ENCODE results near the gene SLC29A4. TPM values are rescaled to one million over a fixed set of nuclear protein-coding genes. Genes with fewer than 3 reads are reported as not detected.
"Not testable (repeated sequence)": the region's sequence is repeated elsewhere in the genome, so short reads cannot be mapped to it uniquely, and the experiment has no call there.

Gene SLC29A4
- total RNA-seq, 1 donor from 2014 or later, result 39.0 TPM

GRCh38 chr7:5274985-5275431 is 7.7 kb upstream of the SLC29A4 start:
- not testable (repeated sequence) for DNase-seq (ENCODE audit: low read depth)

DNA sequence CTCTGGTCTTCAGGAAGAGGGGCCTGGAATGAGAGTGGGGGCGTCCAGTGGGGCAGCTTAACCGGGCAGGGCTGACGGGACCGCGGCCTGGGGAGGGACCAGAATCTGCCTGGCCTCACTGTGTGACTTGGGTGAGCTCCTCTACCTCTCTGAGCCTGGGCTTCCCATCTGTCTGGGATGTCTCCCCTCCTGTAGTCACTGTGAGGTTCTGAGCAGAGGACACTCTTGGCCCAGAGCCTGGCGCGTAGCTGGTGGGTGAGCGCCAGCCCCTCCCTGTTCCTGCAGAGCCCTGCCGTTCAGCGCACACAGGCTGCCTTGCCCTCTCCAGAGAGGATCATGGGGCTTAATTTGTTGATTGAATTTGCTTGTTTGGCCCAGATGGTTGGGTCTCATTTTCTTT is 7.2 kb upstream of the SLC29A4 start:
- DNase-seq (ENCODE audit: low read depth), result not testable (repeated sequence)

GRCh38 chr7:5276123-5276522 is 6.6 kb upstream of the SLC29A4 start:
- DNase-seq (ENCODE audit: low read depth), result not testable (repeated sequence)

DNA sequence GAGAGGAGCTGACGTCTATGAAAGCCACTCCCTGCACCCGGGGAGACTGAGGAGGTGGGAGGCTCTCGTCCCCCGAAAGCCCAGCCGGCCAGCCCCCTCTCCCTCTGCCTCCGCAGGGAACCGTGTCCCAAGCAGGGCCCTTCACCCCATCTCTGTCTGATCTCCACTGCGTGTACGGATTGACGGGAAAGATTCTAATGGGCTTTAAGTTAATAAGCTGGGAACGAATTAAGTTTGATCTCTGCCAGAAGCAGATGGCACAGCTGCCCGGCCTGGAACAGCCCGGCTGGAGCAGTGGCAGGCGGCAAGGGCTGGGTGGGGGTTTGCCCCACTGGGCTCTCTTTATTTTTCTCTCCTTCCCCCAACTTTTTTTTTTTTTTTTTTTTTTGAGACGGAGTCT is 6.1 kb upstream of the SLC29A4 start:
- no peak for DNase-seq (ENCODE audit: low read depth)

DNA sequence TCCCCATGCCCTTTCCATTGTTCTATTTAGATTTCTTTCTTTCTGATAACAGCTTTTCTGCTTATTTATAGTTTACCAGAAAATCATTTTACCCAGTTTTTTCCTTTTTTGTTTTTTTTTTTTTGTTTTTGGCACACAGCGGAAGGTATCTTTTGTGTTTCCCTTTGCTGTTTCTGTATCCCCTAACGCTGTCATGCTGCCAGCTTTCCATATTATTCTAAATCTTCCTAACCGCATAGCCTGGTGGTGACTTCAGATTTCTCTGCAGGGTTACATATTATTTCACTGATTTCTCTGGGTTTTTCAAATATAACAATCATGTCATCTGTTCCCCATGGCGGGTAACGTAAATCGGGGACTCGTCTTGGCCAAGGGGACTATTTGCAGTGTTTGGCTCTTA is 4.0 kb upstream of the SLC29A4 start:
- no peak for DNase-seq (ENCODE audit: low read depth)

DNA sequence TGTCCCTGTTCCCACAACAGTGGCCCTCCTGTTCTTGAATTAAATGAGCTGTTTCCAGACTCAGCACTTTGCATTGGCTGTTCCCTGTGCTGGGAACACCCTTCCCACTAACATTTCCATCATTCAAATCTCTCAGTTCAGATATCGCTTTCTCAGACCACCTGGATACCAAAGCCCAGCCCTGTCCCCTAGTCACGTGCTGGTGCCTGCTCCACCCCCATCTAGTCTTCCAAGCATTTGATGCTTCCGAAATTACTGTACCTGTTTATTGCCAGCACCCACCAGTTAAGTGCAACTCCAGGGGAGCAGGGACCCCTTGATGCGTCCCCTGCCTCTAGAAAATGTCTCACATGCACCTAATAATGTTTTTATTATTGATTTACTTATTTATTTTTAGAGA is 3.0 kb upstream of the SLC29A4 start:
- DNase-seq (ENCODE audit: low read depth), result no peak

DNA sequence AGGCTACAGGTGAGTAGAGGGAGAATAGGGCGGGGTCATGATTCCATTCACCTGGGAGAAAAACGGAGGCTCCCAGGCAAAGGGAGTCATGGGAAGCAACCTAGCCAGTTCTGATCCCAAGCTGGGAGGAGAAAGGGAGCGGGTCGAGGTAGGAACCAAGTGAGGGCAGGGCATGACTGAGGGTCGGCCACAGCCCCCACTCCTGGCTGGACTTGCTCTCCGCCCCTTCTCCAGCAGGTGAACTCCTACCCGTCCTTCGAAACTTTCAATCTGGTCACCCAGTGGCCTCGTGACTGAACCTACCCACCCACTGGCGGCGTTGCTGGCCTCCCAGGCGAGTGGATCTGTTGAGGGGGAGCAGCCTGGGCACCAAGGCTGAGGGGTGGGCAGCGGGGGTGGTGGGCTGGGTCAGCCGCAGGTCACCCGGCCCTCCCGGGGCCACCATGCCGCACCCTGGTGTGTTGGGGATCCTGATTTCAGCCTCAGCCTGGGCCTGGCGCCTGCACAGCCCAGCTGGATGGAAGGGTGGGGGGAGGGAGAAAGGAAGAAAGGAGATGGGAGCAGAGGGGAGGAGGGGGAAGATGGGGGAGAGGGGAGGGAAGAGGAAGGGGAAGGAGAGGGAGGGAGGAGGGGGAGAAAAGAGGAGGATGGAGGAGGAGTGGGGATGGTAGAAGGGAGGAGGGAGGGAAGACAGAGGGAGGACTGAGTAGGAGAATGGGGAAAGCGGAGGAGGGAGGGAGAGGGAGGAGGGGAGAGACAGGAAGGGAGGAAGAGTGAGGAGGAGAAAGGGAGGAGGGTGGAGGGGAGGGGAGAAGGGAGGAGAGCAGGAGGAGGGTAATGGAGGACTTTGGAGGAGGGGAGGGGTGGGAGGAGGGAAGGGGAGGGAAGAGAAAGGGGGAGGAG is 894 bp upstream of the SLC29A4 start:
- not testable (repeated sequence) for DNase-seq (ENCODE audit: low read depth)

DNA sequence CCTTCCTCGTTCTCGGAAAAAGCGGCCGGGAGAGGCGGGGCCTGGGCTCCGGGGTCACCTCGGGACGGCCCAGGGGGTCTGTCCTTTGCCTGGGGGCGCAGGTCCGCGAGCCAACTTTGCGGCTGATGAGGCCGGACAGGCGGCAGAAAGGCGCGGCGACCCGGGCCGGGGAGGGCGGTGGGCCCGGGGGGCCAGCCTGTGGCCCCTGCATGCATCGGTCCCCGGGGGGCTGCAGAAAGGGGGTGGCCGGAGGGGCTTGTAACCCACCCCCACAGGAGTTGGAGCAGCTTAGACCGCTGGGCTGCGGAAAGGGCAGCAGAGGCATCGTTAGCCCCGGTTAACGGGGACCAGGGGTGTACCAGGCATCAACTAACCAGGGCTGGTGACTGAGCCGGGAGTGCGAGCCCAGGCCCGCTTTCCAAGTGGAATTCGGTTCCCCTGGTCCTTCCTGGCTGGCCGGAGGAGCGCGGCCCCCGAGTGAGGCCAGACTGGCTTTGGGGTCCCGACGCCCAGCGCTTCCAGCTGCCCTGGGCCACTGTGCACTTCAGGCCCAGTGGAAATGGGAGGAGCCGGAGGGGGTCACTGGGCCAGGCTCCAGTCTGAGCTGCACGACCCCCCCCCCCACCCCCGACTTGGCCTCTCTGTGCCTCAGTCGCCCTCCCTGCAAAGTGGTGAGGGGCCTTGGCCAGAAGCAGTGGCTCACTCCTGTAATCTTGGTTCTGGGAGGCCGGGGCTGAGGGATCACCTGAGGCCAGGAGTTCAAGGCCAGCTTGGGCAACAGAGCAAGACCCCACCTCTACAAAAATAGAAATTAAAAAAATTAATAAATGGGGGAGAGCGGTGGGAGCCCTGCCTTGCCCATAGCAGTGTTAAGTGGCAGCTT is 919 bp downstream of the SLC29A4 start:
- DNase-seq (ENCODE audit: low read depth), result no peak

GRCh38 chr7:5284304-5285281 is 1.9 kb downstream of the SLC29A4 start:
- DNase-seq (ENCODE audit: low read depth), result peak; percentile 42

DNA sequence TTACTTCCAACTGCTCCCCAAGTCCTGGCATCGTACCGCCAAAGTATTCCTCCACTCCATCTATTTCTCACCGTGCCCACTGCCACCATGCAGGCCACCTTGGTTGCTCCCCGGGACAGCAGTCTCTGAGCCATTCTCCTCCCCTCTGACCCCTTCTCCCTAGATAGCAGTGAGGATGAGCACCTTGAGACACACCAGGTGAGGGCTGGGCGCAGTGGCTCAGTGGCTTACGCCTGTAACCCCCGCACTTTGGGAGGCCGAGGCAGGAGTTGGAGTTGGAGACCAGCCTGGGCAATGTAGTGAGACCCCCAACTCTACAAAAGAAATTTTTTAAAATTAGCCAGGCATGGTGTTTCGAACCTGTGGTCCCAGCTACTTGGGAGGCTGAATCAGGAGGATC is 4.2 kb downstream of the SLC29A4 start:
- DNase-seq (ENCODE audit: low read depth), result no peak

- not testable (repeated sequence) for DNase-seq (ENCODE audit: low read depth)
Measured at GRCh38 chr7:5287373-5287772, 4.6 kb downstream of the SLC29A4 start.

DNA sequence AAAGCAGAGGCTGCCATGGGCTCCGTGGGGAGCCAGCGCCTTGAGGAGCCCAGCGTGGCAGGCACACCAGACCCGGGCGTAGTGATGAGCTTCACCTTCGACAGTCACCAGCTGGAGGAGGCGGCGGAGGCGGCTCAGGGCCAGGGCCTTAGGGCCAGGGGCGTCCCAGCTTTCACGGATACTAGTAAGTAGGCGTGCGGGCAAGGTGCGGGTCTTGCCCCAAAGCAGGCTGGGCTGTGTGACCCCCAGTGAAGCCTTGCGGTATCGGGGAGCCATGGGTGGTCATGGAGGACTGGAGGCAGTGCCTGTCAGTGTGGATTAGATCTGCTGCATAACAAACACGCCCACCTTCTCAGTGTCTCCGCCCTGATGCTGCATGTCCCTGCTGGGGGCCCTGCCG is 5.1 kb downstream of the SLC29A4 start:
- no peak for DNase-seq (ENCODE audit: low read depth)

DNA sequence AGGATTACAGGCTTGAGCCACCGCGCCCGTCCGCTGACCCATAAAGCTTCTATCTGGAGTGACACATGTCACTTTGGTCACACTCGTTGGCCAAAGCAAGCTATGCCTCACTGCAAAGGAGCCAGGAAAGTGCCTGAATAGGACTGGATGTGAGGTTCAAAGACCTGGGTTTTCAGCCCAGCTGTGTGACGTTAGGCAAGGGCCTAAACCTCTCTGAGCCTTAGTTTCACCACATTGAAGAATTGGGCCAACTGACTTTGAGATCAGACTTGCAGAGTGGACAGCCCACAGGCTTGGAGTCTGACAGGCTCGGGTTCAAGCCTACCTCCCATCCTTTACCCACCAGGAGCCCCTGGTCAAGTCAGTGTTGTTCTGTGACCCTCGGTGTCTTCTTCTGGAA is 5.8 kb downstream of the SLC29A4 start:
- not testable (repeated sequence) for DNase-seq (ENCODE audit: low read depth)

DNA sequence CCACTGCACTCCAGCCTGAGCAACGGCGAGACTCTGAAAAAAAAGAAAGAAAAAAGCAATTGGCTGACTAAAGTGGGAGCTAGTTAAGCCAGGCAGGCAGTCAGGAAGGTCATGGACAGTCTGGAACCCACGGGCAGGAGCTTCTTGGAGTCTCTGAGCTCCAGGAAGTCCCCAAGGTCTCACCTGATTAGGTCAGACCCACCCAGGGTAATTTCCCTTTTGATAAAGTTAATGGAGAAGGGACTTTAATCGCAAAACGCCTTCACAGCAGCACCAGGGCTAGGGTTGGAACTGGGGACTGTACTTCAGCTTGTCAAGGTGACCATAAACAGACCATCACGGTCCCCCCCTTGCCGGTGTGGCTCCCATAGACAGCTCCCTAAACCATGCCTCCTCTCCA is 6.6 kb downstream of the SLC29A4 start:
- DNase-seq (ENCODE audit: low read depth), result no peak

DNA sequence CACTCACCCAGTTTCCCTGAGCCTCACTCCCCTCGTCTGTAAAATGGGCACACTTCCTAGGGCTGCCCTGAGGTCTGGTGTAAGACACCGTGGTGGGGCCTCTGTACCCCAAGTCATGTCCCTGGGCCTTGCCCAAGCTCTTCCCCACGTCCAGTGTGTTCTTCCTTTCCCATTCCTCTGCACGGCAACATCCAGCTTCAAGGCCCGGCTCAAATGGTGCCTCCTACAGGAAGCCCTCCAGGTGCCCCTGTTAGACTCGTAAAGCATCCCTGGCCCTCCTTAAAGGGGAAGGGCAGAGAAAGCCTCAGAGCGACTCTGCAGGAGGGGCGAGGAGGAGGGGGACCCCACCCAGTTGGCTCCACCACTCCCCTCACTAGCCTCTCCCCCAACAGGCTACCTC is 8.6 kb downstream of the SLC29A4 start:
- DNase-seq (ENCODE audit: low read depth), result no peak

DNA sequence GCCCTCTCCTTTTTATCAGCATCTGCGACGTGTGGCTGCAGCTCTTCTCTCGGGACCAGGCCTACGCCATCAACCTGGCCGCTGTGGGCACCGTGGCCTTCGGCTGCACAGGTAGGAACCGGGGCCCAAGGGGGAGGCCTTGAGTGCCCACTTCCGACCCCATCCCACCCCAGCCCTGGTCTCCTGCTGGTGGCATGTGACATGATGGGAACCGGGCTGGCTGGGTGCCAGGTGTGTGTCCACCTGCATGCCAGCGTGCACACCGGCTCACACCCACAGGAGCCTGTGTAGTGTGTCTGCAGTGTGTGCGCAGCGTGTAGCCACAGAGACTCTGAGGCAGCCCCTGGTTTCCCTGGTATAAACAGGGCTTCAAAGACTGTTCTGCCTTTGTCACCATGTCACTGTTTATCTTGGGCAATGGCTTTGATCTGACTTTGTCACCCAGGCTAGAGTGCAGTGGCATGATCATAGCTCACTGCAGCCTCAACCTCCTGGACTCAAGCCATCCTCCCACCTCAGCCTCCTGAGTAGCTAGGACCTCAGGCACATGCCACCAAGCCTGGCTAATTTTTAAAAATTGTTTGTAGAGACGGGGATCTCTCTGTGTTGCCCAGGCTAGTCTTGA is 9.1 kb downstream of the SLC29A4 start:
- not testable (repeated sequence) for DNase-seq (ENCODE audit: low read depth)

GRCh38 chr7:5294169-5294987 is 11.6 kb downstream of the SLC29A4 start:
- DNase-seq (ENCODE audit: low read depth), result no peak

DNA sequence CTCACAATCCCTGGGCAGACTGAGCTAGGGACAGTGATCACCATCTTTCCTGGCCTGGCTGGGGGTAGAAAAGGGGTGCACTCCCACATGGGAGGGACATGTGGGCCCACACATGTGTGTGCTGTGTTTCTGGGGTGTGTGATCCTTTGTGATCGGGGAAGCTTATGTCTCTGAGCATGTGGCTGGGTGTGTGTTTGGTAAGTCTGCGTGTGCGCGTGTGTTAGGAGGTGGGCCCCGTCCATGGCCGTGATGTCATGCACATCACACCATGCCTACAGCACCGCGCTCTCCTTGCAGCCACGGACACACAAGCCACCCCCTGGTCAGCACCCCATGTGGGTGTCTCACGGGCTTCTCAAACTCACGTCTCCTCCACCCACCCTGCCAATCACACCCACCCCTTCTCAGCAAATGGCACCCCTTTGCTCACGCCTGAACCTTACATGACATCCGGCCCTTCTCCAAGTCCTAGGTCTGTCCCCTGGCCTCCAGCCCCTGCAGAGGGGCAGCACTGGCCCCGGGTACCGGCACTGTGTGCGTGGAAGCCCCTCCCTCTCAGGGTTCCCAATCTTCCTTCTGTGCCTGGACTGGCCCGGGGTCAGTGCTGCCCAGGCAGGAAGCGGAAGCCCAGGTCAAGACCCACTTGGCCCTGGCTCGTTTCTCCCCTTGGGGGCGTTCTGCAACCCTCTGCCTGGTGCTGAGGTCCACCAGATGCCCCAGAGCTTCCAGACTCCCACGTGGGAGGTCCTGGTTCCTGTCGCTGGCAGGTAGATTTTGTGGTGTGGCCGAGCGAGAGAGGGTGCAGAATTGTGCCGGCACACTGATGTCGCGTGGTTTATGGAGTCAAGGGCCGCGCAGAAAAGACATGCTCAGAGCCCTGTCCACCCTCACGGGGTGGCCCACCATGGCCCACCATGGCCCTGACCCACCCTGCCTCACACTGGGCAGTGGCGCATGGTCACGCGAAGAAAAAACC is 12.6 kb downstream of the SLC29A4 start:
- DNase-seq (ENCODE audit: low read depth), result no peak
